Spleen (tissue), 11 donors: Measurements from ENCODE around the gene ATXN7L3. TPM values are rescaled to one million over a fixed set of nuclear protein-coding genes. Genes with fewer than 3 reads are reported as not detected.

Experiments used
- DNase-seq: peaks from one replicate; pipeline ENCODE4 v3.0.0-alpha.2; 2020
- H3K27ac ChIP-seq, 8 donors: fragments of 200-600 bp; sonication (generic) in 7 of 8; 1 replicate in 4 of 8; 2 replicates in 4 of 8; pipeline versions ENCODE4 v1.5.0 to v1.8.0; 2016 to 2021; ENCODE audit warnings: inconsistent platforms in 4 of 8, mild to moderate bottlenecking in 4 of 8, moderate library complexity in 1 of 8
- H3K27me3 ChIP-seq, 7 donors: fragments of 200-600 bp; sonication (generic) in 6 of 7; replicated peaks in 1 of 7; 1 replicate in 4 of 7; 2 replicates in 3 of 7; pipeline versions ENCODE4 v1.5.0 to v1.8.0; 2016 to 2021; ENCODE audit warnings: inconsistent platforms in 3 of 7, mild to moderate bottlenecking in 1 of 7
- H3K36me3 ChIP-seq, 6 donors: fragments of 200-600 bp; sonication (generic) in 5 of 6; 1 replicate in 4 of 6; 2 replicates in 2 of 6; pipeline versions ENCODE4 v1.5.0 to v1.8.0; 2016 to 2021; ENCODE audit warnings: inconsistent platforms in 2 of 6
- H3K4me1 ChIP-seq, 6 donors: fragments of 200-600 bp; sonication (generic) in 5 of 6; 1 replicate in 3 of 6; 2 replicates in 3 of 6; pipeline versions ENCODE4 v1.5.0 to v1.8.0; 2016 to 2021; ENCODE audit warnings: inconsistent platforms in 3 of 6
- H3K4me3 ChIP-seq, 8 donors: fragments of 200-600 bp; sonication (generic) in 7 of 8; 1 replicate in 4 of 8; 2 replicates in 4 of 8; pipeline versions ENCODE4 v1.5.0 to v1.8.0; 2016 to 2021; ENCODE audit warnings: inconsistent platforms in 4 of 8, mild to moderate bottlenecking in 4 of 8, moderate library complexity in 2 of 8
- H3K9me3 ChIP-seq, 8 donors: fragments of 200-600 bp; sonication (generic) in 7 of 8; 1 replicate in 4 of 8; 2 replicates in 4 of 8; pipeline versions ENCODE4 v1.5.0 to v1.8.0; 2016 to 2021; ENCODE audit warnings: inconsistent platforms in 4 of 8
- CTCF ChIP-seq, 11 experiments: fragments of 200-600 bp in 7 of 11; fragments of 450-650 bp in 4 of 11; sonication (generic) in 4 of 11; IDR thresholded peaks in 8 of 11; conservative IDR thresholded peaks in 3 of 11; 1 replicate in 7 of 11; 2 replicates in 4 of 11; pipeline versions ENCODE4 v1.4.0 to v1.8.0; 2016 to 2021; ENCODE audit warnings: antibody characterized with exemption in 11 of 11, inconsistent platforms in 4 of 11, mild to moderate bottlenecking in 1 of 11
- POLR2A ChIP-seq, 3 donors: fragments of 450-650 bp; IDR thresholded peaks; one replicate each; pipeline ENCODE4 v1.5.1; 2017; ENCODE audit warnings: antibody characterized with exemption in 3 of 3, mild to moderate bottlenecking in 1 of 3
- POLR2AphosphoS5 ChIP-seq, 3 donors: sonication (generic); formaldehyde crosslinking; IDR thresholded peaks; one replicate each; pipeline ENCODE4 v1.5.1; 2017; ENCODE audit warnings: antibody characterized with exemption in 3 of 3
- WGBS, 5 donors: extraction: QIAGEN DNeasy Blood & Tissue Kit in 3 of 5; methylation state at CpG; one replicate each; pipeline versions ENCODE4 v1.1.5 to v1.1.7; 2013 to 2018; 5-methylcytosine and 5-hydroxymethylcytosine counted together
- intact Hi-C: fragments of 100-400 bp; cut with DNase I; formaldehyde crosslinking; loops from one replicate; pipeline ENCODE4 v1.15.0; 2023; ENCODE audit warnings: low total_unique reads
- polyA plus RNA-seq, 3 donors: library from polyadenylated mRNA; stranded (reverse); fragments of 200-250 nt; gene quantifications; one replicate each; pipeline ENCODE4 v1.2.1, GENCODE V29; 2013
- total RNA-seq, 7 donors: library from RNA; depleted of rRNA in 3 of 7; stranded (reverse); fragments of >200 nt in 3 of 7; fragmentation: NEBNext Ultra II Directional in 4 of 7; extraction: Animal tissue kit (Norgen Biotek cat#: 25700) in 4 of 7; gene quantifications; one replicate each; pipeline versions ENCODE4 v1.1.0 to v1.2.1, GENCODE V29; 2016 to 2021
- donor health status: healthy with polysubstance abuse.
- donor health status: DM: no; HTN: no; CAD: no; lungs with moderate emphysema.
- donor health status: DM: no; HTN: no; CAD: no.
- donor health status: Bipolar disorder and iron deficiency.
- donor health status: healthy.
- donor health status: DM: no; HTN: no; CAD: no.
- donor health status: DM: yes; HTN: yes; CAD: no.

The ATXN7L3 gene
- total and polyA plus RNA-seq, 10 donors: 25.2 to 96.2 (median 61.2) TPM

GRCh38 chr17:44186307-44187130 lies 13.2 kb downstream of the ATXN7L3 start, which contains the start of gene TMUB2:
TMUB2 (plus strand) TSS chr17:44186972; CDS start chr17:44187709, 737 bp downstream.
- no peaks in the 10 kb centered on the region for H3K9me3 ChIP-seq
- intact Hi-C loops: no loop called here
- peaks cover 21 to 77% (median 46%) of the 10 kb centered on the region in 6 donors for H3K4me1 ChIP-seq
- H3K27ac ChIP-seq: peak within 1 kb of the TSS; percentile 96 to 100 (median 98)
- DNase-seq: peak; percentile 99
- peak; percentile 94 to 96 (median 96) for TF ChIP-seq POLR2AphosphoS5 (IDR thresholded peaks at IDR 0.05)
- peak in 1 of 3 donors; percentile 65 for TF ChIP-seq POLR2A (IDR thresholded peaks at IDR 0.05)
- TF ChIP-seq CTCF (IDR thresholded peaks at IDR 0.05 in 8 of 11, conservative IDR thresholded peaks at IDR 0.05 in 3 of 11): peak in 2 of 11 experiments; percentile 32
- H3K27me3 ChIP-seq: no peaks in the 10 kb centered on the region
- H3K4me3 ChIP-seq: peak within 1 kb of the TSS; percentile 66 to 83 (median 79)
- peaks cover 0 to 53% (median 41%) of the 10 kb centered on the region in 6 donors for H3K36me3 ChIP-seq
- 0 to 1% (median 0%) methylated on average over 38 to 50 of the region's 50 CpGs for WGBS, 5 donors

- Histone ChIP-seq H3K36me3 (peaks cover 0 to 36% (median 21%) of the 10 kb centered on the region in 6 donors), H3K9me3 (no peaks in the 10 kb centered on the region), H3K27ac (no peak overlapping the region), H3K4me3 (no peak overlapping the region), H3K4me1 (peaks cover 21 to 68% (median 43%) of the 10 kb centered on the region in 6 donors), H3K27me3 (no peaks in the 10 kb centered on the region)
- WGBS, 5 donors: 89 to 92% (median 91%) methylated on average over 8 of the region's 8 CpGs
- no peak for TF ChIP-seq POLR2A (IDR thresholded peaks at IDR 0.05)
- no peak for TF ChIP-seq CTCF (IDR thresholded peaks at IDR 0.05 in 8 of 11, conservative IDR thresholded peaks at IDR 0.05 in 3 of 11)
- TF ChIP-seq POLR2AphosphoS5 (IDR thresholded peaks at IDR 0.05): no peak
- no peak for DNase-seq
- intact Hi-C loops: no loop called here
These were observed 15.4 kb downstream of the ATXN7L3 start for GRCh38 chr17:44184212-44184810.

GRCh38 chr17:44183024-44183423 lies 16.7 kb downstream of the ATXN7L3 start:
- no peak for DNase-seq
- H3K36me3 ChIP-seq: peaks cover 0 to 42% (median 27%) of the 10 kb centered on the region in 6 donors
- 85 to 94% (median 93%) methylated on average over 2 of the region's 2 CpGs for WGBS, 5 donors
- no peak overlapping the region for H3K27ac ChIP-seq
- peaks cover 15 to 55% (median 31%) of the 10 kb centered on the region in 6 donors for H3K4me1 ChIP-seq
- TF ChIP-seq POLR2AphosphoS5 (IDR thresholded peaks at IDR 0.05) (no peak), POLR2A (IDR thresholded peaks at IDR 0.05) (no peak), CTCF (IDR thresholded peaks at IDR 0.05 in 8 of 11, conservative IDR thresholded peaks at IDR 0.05 in 3 of 11) (no peak)
- H3K27me3 ChIP-seq: no peaks in the 10 kb centered on the region
- intact Hi-C loops: no loop called here
- H3K4me3 ChIP-seq: no peak overlapping the region
- no peaks in the 10 kb centered on the region for H3K9me3 ChIP-seq

- peaks cover 0 to 16% (median 0%) of the 10 kb centered on the region in 6 donors for H3K4me1 ChIP-seq
- H3K9me3 ChIP-seq: no peaks in the 10 kb centered on the region
- H3K4me3 ChIP-seq: no peak overlapping the region
- H3K36me3 ChIP-seq: peaks cover 0 to 71% (median 47%) of the 10 kb centered on the region in 6 donors
- TF ChIP-seq POLR2AphosphoS5 (IDR thresholded peaks at IDR 0.05): peak in 1 of 3 donors; percentile 37
- TF ChIP-seq POLR2A (IDR thresholded peaks at IDR 0.05): no peak
- no peak for TF ChIP-seq CTCF (IDR thresholded peaks at IDR 0.05 in 8 of 11, conservative IDR thresholded peaks at IDR 0.05 in 3 of 11)
- intact Hi-C loops: no loop called here
- H3K27ac ChIP-seq: no peak overlapping the region
- 93 to 96% (median 93%) methylated on average over 14 of the region's 14 CpGs for WGBS, 5 donors
- DNase-seq: no peak
- H3K27me3 ChIP-seq: no peaks in the 10 kb centered on the region
These were observed 21.6 kb downstream of the ATXN7L3 start for GRCh38 chr17:44178133-44178532.
